HepG2 (cell line): ENCODE results near the gene UNC5C. TPM values are rescaled to one million over a fixed set of nuclear protein-coding genes. Genes with fewer than 3 reads are reported as not detected.

ENCODE experiments used
- ATAC-seq: fragments of 200-7000 bp; cut with Tn5 transposase; 3 replicates; pipeline ENCODE4 v1.9.1; 2020; ENCODE audit warnings: mild to moderate bottlenecking, moderate library complexity
- BruUV-seq: library from RNA; stranded (reverse); fragments of 400-500 nt; replicated peaks from 2 replicates; lab custom pipeline; 2021; lab: Mats Ljungman, UMichigan
- CTCF ChIA-PET: fragments of 300-600 bp; formaldehyde crosslinking; extraction: SDS; loops from one replicate; lab custom pipeline; 2021; ENCODE audit warnings: low total read pairs, inconsistent platforms, low intra/inter-chr PET ratio; lab: Yijun Ruan, JAX
- POLR2A ChIA-PET: fragments of 350-600 bp; sonication (Branson Sonifier 250); formaldehyde crosslinking; loops from one replicate; lab custom pipeline; 2020; ENCODE audit warnings: antibody characterized with exemption, inconsistent platforms; lab: Yijun Ruan, JAX
- DNase-seq: peaks from one replicate; pipeline ENCODE4 v3.0.0-alpha.2; 2015; ENCODE audit warnings: low spot score
- FAIRE-seq: peaks from 3 replicates; lab custom pipeline; 2011; peaks lifted over from hg19 to GRCh38; lab: Jason Lieb, UNC
- H2AFZ ChIP-seq: one replicate; pipeline ENCODE4 v1.6.1; 2011; ENCODE audit warnings: low read length, inconsistent platforms
- H3K27ac ChIP-seq: fragments of 300-600 bp; 3 replicates; pipeline ENCODE4 v1.8.0; 2011; ENCODE audit warnings: mixed run types, mild to moderate bottlenecking, mixed read lengths, low read length, inconsistent platforms; ENCODE audit not compliant: insufficient read depth; ENCODE audit errors: extremely low read length
- H3K27me3 ChIP-seq, 2 experiments: fragments of 200-600 bp in 1 of 2; 2 replicates in 1 of 2; 3 replicates in 1 of 2; pipeline versions ENCODE4 v1.6.0 to v1.8.0; 2011; ENCODE audit warnings: low read length in 2 of 2, mild to moderate bottlenecking in 2 of 2, moderate library complexity in 2 of 2, inconsistent platforms in 1 of 2; ENCODE audit not compliant: insufficient read depth in 2 of 2, control insufficient read depth in 1 of 2
- H3K36me3 ChIP-seq, 2 experiments: fragments of 200-600 bp in 1 of 2; replicated peaks in 1 of 2; 2 replicates in 1 of 2; 3 replicates in 1 of 2; pipeline versions ENCODE4 v1.5.1 to v1.8.0; 2011; ENCODE audit warnings: low read length in 2 of 2, inconsistent platforms in 1 of 2; ENCODE audit not compliant: insufficient read depth in 2 of 2, control insufficient read depth in 1 of 2
- H3K4me1 ChIP-seq: 2 replicates; pipeline ENCODE4 v1.5.1; 2012; ENCODE audit warnings: low read length, inconsistent platforms; ENCODE audit not compliant: insufficient read depth
- H3K4me2 ChIP-seq: 2 replicates; pipeline ENCODE4 v1.6.0; 2011; ENCODE audit warnings: low read depth, low read length, inconsistent platforms
- H3K4me3 ChIP-seq, 3 experiments: fragments of 200-600 bp in 1 of 3; sonication (generic), shearing (Covaris generic) in 1 of 3; replicated peaks in 1 of 3; 2 replicates each; pipeline ENCODE4 v1.5.1; 2011 to 2016; ENCODE audit warnings: low read length in 3 of 3, inconsistent platforms in 2 of 3, low read depth in 2 of 3, mild to moderate bottlenecking in 2 of 3, control low read depth in 1 of 3, mixed read lengths in 1 of 3; ENCODE audit not compliant: insufficient read depth in 1 of 3
- H3K79me2 ChIP-seq: one replicate; pipeline ENCODE4 v1.6.1; 2011; ENCODE audit warnings: low read length, inconsistent platforms; ENCODE audit not compliant: insufficient read depth
- H3K9ac ChIP-seq: 2 replicates; pipeline ENCODE4 v1.6.0; 2011; ENCODE audit warnings: mild to moderate bottlenecking, low read depth, low read length, inconsistent platforms; ENCODE audit not compliant: insufficient read depth
- H3K9me3 ChIP-seq: 2 replicates; pipeline ENCODE4 v1.5.1; 2012; ENCODE audit warnings: mild to moderate bottlenecking, low read length
- H4K20me1 ChIP-seq: 2 replicates; pipeline ENCODE4 v1.6.0; 2011; ENCODE audit warnings: inconsistent platforms, mild to moderate bottlenecking, low read length, moderate library complexity; ENCODE audit not compliant: insufficient read depth
- CBX1 ChIP-seq: IDR thresholded peaks from one replicate; pipeline ENCODE4 v1.6.1; 2016; ENCODE audit warnings: antibody characterized with exemption, low read depth
- GATAD2A ChIP-seq: IDR thresholded peaks from 2 replicates; pipeline ENCODE4 v1.6.1; 2016
- HMGA1 ChIP-seq: sonication (generic); formaldehyde crosslinking; conservative IDR thresholded peaks from 2 replicates; pipeline ENCODE4 v1.4.0; 2020; ENCODE audit warnings: missing genetic modification reagents
- MLLT10 ChIP-seq: sonication (generic); formaldehyde crosslinking; IDR thresholded peaks from 2 replicates; pipeline ENCODE4 v1.4.0; 2020; ENCODE audit warnings: missing genetic modification reagents
- NPAS2 ChIP-seq: sonication (generic); formaldehyde crosslinking; IDR thresholded peaks from 2 replicates; pipeline ENCODE4 v1.8.0; 2022; ENCODE audit warnings: mild to moderate bottlenecking, missing genetic modification reagents, borderline replicate concordance
- SMARCE1 ChIP-seq: fragments of 450-650 bp; IDR thresholded peaks from 2 replicates; pipeline ENCODE4 v1.6.1; 2017; ENCODE audit warnings: borderline replicate concordance
- SUZ12 ChIP-seq: fragments of 150-350 bp; IDR thresholded peaks from 2 replicates; pipeline ENCODE4 v1.6.1; 2014; ENCODE audit warnings: low read depth, low read length
- ZNF431 ChIP-seq: sonication (generic); formaldehyde crosslinking; IDR thresholded peaks from 2 replicates; pipeline ENCODE4 v1.9.0; 2022; ENCODE audit warnings: missing genetic modification reagents, low read depth, mild to moderate bottlenecking, borderline replicate concordance
- ZNF484 ChIP-seq: sonication (generic); formaldehyde crosslinking; IDR thresholded peaks from 2 replicates; pipeline ENCODE4 v1.5.1; 2020; ENCODE audit warnings: mild to moderate bottlenecking, low read depth, missing genetic modification reagents, borderline replicate concordance
- ZNF644 ChIP-seq: IDR thresholded peaks from 2 replicates; pipeline ENCODE4 v1.6.1; 2016; ENCODE audit warnings: low read depth
- ZNF746 ChIP-seq: sonication (generic); formaldehyde crosslinking; IDR thresholded peaks from 2 replicates; pipeline ENCODE4 v1.8.0; 2022; ENCODE audit warnings: mild to moderate bottlenecking, missing genetic modification reagents
- ZNF772 ChIP-seq: sonication (generic); formaldehyde crosslinking; IDR thresholded peaks from 2 replicates; pipeline ENCODE4 v1.5.0; 2020; ENCODE audit warnings: mild to moderate bottlenecking, missing genetic modification reagents
- WGBS: methylation state at CpG from one replicate; pipeline ENCODE4 v1.1.6; 2017; ENCODE audit warnings: low lambda C conversion rate; 5-methylcytosine and 5-hydroxymethylcytosine counted together
- in situ Hi-C: cut with HindIII; loops from 2 replicates; pipeline ENCODE4 v1.10.0; 2017; ENCODE audit warnings: low pct_unique_long_range_greater_than_20kb; ENCODE audit not compliant: extremely low pct_ligation_motif_present
- intact Hi-C: fragments of 100-400 bp; cut with micrococcal nuclease; formaldehyde crosslinking; loops from one replicate; pipeline ENCODE4 v1.10.0; 2022; ENCODE audit not compliant: unreplicated experiment
- polyA plus RNA-seq, 8 experiments: library from polyadenylated mRNA; depleted of rRNA in 3 of 8; stranded (reverse) in 7 of 8; unstranded in 1 of 8; fragments of >200 nt; fragmentation: Illumina TruSeq in 4 of 8; extraction: Trizol in 4 of 8; gene quantifications; 2 replicates each; pipeline versions ENCODE4 v1.2.1 to v1.2.3, GENCODE V29; 2011 to 2016; ENCODE audit warnings: low read depth in 4 of 8, missing spikeins in 1 of 8, mixed read lengths in 1 of 8; ENCODE audit not compliant: insufficient read depth in 1 of 8
- total RNA-seq, 5 experiments: library from RNA; depleted of rRNA; stranded (reverse); fragments of >200 nt; fragmentation: Illumina TruSeq; extraction: Trizol; gene quantifications; 2 replicates each; pipeline ENCODE4 v1.2.3, GENCODE V29; 2016; ENCODE audit warnings: low read depth in 1 of 5
- TF ChIP-seq, protein P1 (sequence below): sonication (generic); formaldehyde crosslinking; IDR thresholded peaks from 2 replicates; pipeline ENCODE4 v1.4.0; 2020; ENCODE audit warnings: missing genetic modification reagents

Gene UNC5C
- total and polyA plus RNA-seq, 2 of the 13 experiments (the other 11 are each of a cell fraction or from before 2014, with no cell fraction given): not detected

- Histone ChIP-seq H3K9me3 (no peaks in the 10 kb centered on the region), H3K4me1 (no peaks in the 10 kb centered on the region), H3K27me3 (no peaks in the 10 kb centered on the region; a peak in 1 of 5 replicates), H3K79me2 (no peaks in the 10 kb centered on the region), H3K4me3 (no peak overlapping the region)
- ATAC-seq (no peak), FAIRE-seq (no peak)
- BruUV-seq: no TSS peak
- TF ChIP-seq GATAD2A (CRISPR knock-in tag) (no peak), ZNF772 (no peak), CBX1 (no peak), ZNF431 (CRISPR knock-in tag) (no peak), ZNF746 (CRISPR knock-in tag) (no peak), SUZ12 (no peak), ZNF484 (CRISPR knock-in tag) (no peak), ZNF644 (CRISPR knock-in tag) (no peak), HMGA1 (CRISPR knock-in tag) (no peak), MLLT10 (CRISPR knock-in tag) (no peak), NPAS2 (CRISPR knock-in tag) (no peak), SMARCE1 (no peak)
- TF ChIP-seq, protein P1, sequence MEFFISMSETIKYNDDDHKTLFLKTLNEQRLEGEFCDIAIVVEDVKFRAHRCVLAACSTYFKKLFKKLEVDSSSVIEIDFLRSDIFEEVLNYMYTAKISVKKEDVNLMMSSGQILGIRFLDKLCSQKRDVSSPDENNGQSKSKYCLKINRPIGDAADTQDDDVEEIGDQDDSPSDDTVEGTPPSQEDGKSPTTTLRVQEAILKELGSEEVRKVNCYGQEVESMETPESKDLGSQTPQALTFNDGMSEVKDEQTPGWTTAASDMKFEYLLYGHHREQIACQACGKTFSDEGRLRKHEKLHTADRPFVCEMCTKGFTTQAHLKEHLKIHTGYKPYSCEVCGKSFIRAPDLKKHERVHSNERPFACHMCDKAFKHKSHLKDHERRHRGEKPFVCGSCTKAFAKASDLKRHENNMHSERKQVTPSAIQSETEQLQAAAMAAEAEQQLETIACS (CRISPR knock-in tag): no peak
- TF ChIP-seq, all 625 proteins: peak for 0
- H3K9ac ChIP-seq: no peak overlapping the region
- intact Hi-C loops (no loop called here), in situ Hi-C loops (loop anchor here (25.0 kb wide), 1 partner anchor 2003 kb away; no protein-coding TSS in a partner anchor)
- WGBS: 22% methylated on average over 4 of the region's 4 CpGs
- H3K4me2 ChIP-seq: no peak overlapping the region
- ChIA-PET POLR2A (no interaction called here), CTCF (no interaction called here)
- DNase-seq: no peak
- no peak overlapping the region for H2AFZ ChIP-seq
- H3K36me3 ChIP-seq: no peaks in the 10 kb centered on the region
- no peaks in the 10 kb centered on the region for H4K20me1 ChIP-seq
- H3K27ac ChIP-seq: no peak overlapping the region
Measured at GRCh38 chr4:95159384-95159783, 389.4 kb downstream of the UNC5C start.
